KMS-11 (cell line): ENCODE measurements around the gene ESRRB.

Source experiments
- H2AFZ ChIP-seq: fragments of 200-600 bp; sonication (generic); 2 replicates; pipeline ENCODE4 v1.6.1; 2016; ENCODE audit warnings: antibody characterized with exemption, mixed run types, low read depth
- H3K27ac ChIP-seq: fragments of 200-600 bp; sonication (generic); 2 replicates; pipeline ENCODE4 v1.6.1; 2016; ENCODE audit warnings: mild to moderate bottlenecking, mixed run types
- H3K27me3 ChIP-seq: fragments of 200-600 bp; sonication (generic); 2 replicates; pipeline ENCODE4 v1.6.1; 2017; ENCODE audit warnings: mild to moderate bottlenecking, low read depth, mixed run types, moderate library complexity; ENCODE audit not compliant: insufficient read depth
- H3K36me3 ChIP-seq: fragments of 200-600 bp; sonication (generic); 2 replicates; pipeline ENCODE4 v1.6.1; 2017; ENCODE audit warnings: mild to moderate bottlenecking, mixed run types; ENCODE audit not compliant: insufficient read depth
- H3K4me1 ChIP-seq: fragments of 200-600 bp; sonication (generic); 2 replicates; pipeline ENCODE4 v1.6.1; 2016; ENCODE audit warnings: mild to moderate bottlenecking, low read depth, mixed run types; ENCODE audit not compliant: poor library complexity, severe bottlenecking
- H3K4me2 ChIP-seq: fragments of 200-600 bp; sonication (generic); 2 replicates; pipeline ENCODE4 v1.7.0; 2016; ENCODE audit warnings: mild to moderate bottlenecking, mixed run types
- H3K4me3 ChIP-seq: fragments of 200-600 bp; sonication (generic); IDR thresholded peaks from 2 replicates; pipeline ENCODE4 v1.6.1; 2017; ENCODE audit warnings: low read depth, low read length, mixed read lengths; ENCODE audit not compliant: insufficient read depth
- H3K79me2 ChIP-seq: fragments of 200-600 bp; sonication (generic); 2 replicates; pipeline ENCODE4 v1.6.1; 2016; ENCODE audit warnings: low read depth, mixed run types; ENCODE audit not compliant: insufficient read depth
- H3K9ac ChIP-seq: fragments of 200-600 bp; sonication (generic); 2 replicates; pipeline ENCODE4 v1.6.1; 2016; ENCODE audit warnings: mild to moderate bottlenecking, mixed run types
- H4K20me1 ChIP-seq: fragments of 200-600 bp; sonication (generic); 2 replicates; pipeline ENCODE4 v1.6.1; 2016; ENCODE audit warnings: mild to moderate bottlenecking, mixed run types; ENCODE audit not compliant: insufficient read depth
- TF ChIP-seq, protein P1 (sequence below): fragments of 200-600 bp; sonication (generic); conservative IDR thresholded peaks from 2 replicates; pipeline ENCODE4 v1.6.1; 2017; ENCODE audit warnings: low read depth, mild to moderate bottlenecking, antibody characterized with exemption, low read length, moderate library complexity, mixed read lengths

Gene ESRRB

DNA sequence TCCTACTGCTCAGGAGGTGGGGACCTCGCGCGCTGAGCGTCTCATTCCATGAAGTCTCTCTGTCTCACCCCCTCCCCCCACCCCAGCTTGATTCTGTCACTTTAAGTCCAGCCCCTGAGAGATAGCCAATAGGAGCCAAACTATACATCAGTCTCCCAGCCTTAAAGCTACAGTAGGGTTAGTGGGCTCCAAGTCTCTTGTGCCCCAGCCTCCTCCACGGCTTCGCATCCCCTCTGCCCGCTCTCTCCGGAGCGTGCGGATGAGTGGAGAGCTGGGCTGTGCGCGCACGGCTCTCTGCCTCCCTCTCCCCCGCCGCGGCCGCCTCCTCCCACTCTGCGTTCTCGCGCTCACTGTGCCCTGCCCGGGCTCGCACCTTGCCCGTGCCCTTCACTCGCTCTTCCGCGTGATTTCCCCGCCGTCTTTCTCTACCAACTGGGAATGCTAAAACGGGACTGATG lies at the start of gene ESRRB:
TSS of gene ESRRB (plus strand) at position 191 of the 458 bp plus-strand sequence. CDS start at position 456, 265 bp downstream.
- TF ChIP-seq, protein P1, sequence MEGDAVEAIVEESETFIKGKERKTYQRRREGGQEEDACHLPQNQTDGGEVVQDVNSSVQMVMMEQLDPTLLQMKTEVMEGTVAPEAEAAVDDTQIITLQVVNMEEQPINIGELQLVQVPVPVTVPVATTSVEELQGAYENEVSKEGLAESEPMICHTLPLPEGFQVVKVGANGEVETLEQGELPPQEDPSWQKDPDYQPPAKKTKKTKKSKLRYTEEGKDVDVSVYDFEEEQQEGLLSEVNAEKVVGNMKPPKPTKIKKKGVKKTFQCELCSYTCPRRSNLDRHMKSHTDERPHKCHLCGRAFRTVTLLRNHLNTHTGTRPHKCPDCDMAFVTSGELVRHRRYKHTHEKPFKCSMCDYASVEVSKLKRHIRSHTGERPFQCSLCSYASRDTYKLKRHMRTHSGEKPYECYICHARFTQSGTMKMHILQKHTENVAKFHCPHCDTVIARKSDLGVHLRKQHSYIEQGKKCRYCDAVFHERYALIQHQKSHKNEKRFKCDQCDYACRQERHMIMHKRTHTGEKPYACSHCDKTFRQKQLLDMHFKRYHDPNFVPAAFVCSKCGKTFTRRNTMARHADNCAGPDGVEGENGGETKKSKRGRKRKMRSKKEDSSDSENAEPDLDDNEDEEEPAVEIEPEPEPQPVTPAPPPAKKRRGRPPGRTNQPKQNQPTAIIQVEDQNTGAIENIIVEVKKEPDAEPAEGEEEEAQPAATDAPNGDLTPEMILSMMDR: no peak
- Histone ChIP-seq H3K4me1 (no peaks in the 10 kb centered on the region), H3K79me2 (no peaks in the 10 kb centered on the region), H3K9ac (no peak within 1 kb of the TSS), H3K4me2 (no peak within 1 kb of the TSS), H3K4me3 (no peak within 1 kb of the TSS), H4K20me1 (no peaks in the 10 kb centered on the region), H3K27me3 (no peaks in the 10 kb centered on the region), H2AFZ (no peak within 1 kb of the TSS), H3K36me3 (no peaks in the 10 kb centered on the region), H3K27ac (no peak within 1 kb of the TSS)

DNA sequence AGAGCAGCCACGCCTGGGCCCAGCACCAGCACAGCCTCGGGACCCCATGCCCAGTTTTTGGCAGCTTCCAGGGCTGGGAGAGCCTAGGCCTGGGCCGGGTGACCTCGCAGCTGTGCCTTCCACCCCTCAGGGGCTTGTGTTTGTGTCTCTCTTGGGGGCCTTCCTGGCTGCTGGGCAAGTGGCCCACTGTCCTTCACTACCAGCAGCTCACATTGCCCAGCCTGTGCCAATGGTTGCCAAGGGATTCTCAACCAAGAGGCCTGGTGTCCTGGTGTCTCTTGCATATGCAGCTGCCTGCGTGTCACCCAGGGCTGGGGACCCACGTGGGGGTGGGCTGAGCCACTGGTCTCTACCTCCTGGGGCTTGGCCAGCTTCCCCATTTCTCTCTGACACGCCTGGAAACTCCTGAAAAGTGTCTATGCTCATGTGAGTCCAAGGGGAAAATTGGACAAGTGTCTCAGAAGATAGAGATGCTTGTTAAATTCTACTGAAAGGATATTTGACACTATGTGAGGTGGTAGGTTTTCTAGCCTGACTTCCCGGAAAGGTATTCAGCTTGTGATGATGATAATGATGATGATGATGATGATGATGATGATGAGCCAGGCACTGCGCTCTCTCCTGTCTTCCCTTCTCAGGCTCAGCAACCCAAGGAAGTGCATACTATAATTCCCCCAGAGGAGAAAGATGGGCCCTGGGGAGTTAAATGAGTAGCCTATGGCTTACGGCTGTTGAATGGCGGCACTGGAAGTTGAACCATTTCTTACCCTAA lies 48.8 kb upstream of the ESRRB start:
- no peak overlapping the region for H3K4me2 ChIP-seq
- H4K20me1 ChIP-seq: no peaks in the 10 kb centered on the region
- H3K4me1 ChIP-seq: no peaks in the 10 kb centered on the region
- TF ChIP-seq, protein P1: no peak
- H3K27me3 ChIP-seq: no peaks in the 10 kb centered on the region
- H3K27ac ChIP-seq: no peak overlapping the region
- H3K36me3 ChIP-seq: no peaks in the 10 kb centered on the region
- no peak overlapping the region for H3K4me3 ChIP-seq
- H3K9ac ChIP-seq: no peak overlapping the region
- no peak overlapping the region for H2AFZ ChIP-seq
- no peaks in the 10 kb centered on the region for H3K79me2 ChIP-seq

DNA sequence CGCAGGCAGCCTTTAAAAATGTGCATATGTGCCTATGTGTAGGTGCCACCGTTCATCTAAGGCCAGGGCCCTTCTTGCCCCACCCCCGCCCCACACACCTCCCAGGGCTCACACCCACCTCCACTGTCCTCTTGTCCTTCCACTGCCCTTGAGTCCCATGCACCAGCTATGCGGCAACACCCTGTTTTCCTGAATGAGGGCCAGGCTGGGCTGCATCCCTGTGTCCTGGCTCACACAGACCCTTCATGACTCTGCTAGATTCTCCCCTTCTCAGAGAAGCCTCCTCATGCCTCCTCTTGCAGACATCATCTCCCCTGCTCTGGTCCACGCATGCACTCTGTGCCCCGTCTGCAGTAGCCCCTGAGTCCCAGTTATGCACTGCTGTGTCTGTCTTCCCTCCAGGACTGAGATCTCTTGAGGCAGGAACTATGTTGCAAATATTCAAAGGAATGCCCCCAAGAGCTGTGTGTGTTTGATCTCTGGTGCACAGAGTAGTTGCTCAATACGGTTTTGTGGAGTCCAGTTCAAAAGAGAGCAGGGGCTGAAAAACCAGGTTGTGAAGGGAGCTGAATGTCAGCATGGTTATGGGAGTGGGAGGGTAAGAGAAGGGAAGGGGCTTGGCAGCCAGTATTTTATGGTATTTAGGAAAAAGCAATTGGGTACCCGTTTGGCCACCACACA lies 47.3 kb upstream of the ESRRB start:
- Histone ChIP-seq H3K79me2 (no peaks in the 10 kb centered on the region), H4K20me1 (no peaks in the 10 kb centered on the region), H3K27me3 (no peaks in the 10 kb centered on the region), H3K4me3 (no peak overlapping the region), H3K27ac (no peak overlapping the region), H3K9ac (no peak overlapping the region), H3K4me2 (no peak overlapping the region), H3K36me3 (no peaks in the 10 kb centered on the region), H3K4me1 (no peaks in the 10 kb centered on the region), H2AFZ (no peak overlapping the region)
- TF ChIP-seq, protein P1: no peak

DNA sequence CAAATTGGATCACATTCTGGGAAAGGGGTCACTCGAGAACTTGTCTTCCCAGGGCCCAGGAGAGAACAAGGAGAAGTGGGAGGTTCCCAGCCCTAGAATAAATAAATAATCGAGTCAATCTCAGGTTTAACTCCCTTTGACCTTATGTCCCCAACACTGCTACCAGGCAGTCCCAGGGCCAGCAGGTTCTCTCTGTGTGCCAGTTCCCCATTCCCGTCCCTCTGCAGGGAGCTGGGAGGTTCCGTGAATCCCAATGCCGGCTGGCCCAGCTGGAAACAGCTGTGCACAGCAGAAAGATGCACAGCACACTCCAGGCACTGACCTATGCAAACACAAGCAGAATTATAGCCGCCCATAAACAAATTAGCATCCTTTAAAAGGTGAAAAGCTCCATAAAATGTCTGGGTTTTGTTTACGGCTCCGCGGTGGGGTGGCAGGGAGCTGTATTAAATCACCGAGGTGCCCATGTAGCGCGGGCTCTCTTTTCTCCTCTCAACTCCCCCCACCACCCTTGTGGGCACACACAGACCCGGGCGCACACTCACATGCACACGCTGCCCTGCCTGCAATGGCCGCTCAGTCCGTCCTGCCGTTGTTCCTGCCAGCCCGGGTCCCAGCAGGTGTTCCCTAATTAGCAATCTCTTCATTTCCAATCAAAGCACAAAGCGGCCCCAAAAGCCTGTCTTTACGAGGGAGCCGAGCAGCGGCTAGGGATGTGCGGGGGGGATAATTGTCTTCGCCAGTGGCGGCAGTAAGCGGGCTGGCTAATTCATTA lies 46.6 kb upstream of the ESRRB start:
- H4K20me1 ChIP-seq: no peaks in the 10 kb centered on the region
- H3K4me1 ChIP-seq: no peaks in the 10 kb centered on the region

More for the DNA sequence above, 46.6 kb upstream of the ESRRB start:
- TF ChIP-seq, protein P1: no peak
- no peak overlapping the region for H3K27ac ChIP-seq
- H3K27me3 ChIP-seq: no peaks in the 10 kb centered on the region
- H2AFZ ChIP-seq: no peak overlapping the region
- H3K4me3 ChIP-seq: no peak overlapping the region
- H3K4me2 ChIP-seq: no peak overlapping the region
- no peaks in the 10 kb centered on the region for H3K36me3 ChIP-seq
- H3K79me2 ChIP-seq: no peaks in the 10 kb centered on the region
- no peak overlapping the region for H3K9ac ChIP-seq
